ENCODE results near the gene MUC13.

MUC13 gene

DNA sequence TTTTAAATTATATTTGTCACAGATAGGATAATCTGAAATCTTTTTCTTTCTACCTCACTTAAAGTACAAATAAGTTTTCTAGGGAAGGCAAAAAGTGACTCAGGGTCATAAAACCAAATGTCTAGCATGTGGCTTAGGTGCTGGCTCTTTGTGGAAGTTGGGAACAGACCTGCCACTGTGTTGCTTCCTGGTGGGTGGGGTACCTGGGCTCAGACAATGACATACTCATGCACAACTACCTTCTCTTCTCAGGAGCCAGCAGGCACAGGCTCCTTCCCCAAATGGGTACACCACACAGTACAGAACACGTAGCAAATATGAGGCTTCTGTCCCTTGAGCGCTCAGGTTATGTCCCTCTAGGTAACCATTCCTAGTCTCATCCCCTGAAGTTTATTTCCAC is 40.1 kb upstream of the MUC13 start:
- Histone ChIP-seq H3K4me1 (no peaks in the 10 kb centered on the region), H3K27me3 (no peaks in the 10 kb centered on the region), H3K4me3 (ENCODE audit: low read depth, low read length) (no peak overlapping the region), H3K36me3 (0 out of 2 replicates have a peak, but pooled peaks cover 6% of the 10 kb centered on the region), H3K9me3 (no peaks in the 10 kb centered on the region)
- TF ChIP-seq, protein P1, sequence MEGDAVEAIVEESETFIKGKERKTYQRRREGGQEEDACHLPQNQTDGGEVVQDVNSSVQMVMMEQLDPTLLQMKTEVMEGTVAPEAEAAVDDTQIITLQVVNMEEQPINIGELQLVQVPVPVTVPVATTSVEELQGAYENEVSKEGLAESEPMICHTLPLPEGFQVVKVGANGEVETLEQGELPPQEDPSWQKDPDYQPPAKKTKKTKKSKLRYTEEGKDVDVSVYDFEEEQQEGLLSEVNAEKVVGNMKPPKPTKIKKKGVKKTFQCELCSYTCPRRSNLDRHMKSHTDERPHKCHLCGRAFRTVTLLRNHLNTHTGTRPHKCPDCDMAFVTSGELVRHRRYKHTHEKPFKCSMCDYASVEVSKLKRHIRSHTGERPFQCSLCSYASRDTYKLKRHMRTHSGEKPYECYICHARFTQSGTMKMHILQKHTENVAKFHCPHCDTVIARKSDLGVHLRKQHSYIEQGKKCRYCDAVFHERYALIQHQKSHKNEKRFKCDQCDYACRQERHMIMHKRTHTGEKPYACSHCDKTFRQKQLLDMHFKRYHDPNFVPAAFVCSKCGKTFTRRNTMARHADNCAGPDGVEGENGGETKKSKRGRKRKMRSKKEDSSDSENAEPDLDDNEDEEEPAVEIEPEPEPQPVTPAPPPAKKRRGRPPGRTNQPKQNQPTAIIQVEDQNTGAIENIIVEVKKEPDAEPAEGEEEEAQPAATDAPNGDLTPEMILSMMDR (IDR thresholded peaks at IDR 0.05; ENCODE audit: low read depth, low read length): no peak
- no peak for DNase-seq

DNA sequence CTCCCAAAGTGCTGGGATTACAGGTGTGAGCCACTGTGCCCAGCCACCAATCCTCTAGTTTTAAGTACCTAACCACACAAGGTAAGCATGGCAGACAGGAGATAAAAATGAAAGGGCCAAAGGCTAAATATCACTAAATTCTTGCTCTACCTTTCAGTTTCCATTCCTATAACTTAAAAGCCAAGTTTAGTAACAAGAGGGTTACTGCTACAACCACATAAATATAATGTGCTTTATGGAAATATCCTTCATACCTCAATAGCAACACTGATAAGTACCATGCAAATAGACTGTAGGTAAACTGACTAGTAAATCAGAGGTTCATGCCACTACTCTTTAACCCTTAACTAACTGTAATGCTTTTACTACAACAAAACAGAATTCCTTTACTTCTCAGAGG is 38.7 kb upstream of the MUC13 start:
- no peak for DNase-seq
- H3K36me3 ChIP-seq: 0 out of 2 replicates have a peak, but pooled peaks cover 6% of the 10 kb centered on the region
- H3K4me3 ChIP-seq (ENCODE audit: low read depth, low read length): no peak overlapping the region
- no peaks in the 10 kb centered on the region for H3K27me3 ChIP-seq
- H3K9me3 ChIP-seq: no peaks in the 10 kb centered on the region
- TF ChIP-seq, protein P1 (IDR thresholded peaks at IDR 0.05; ENCODE audit: low read depth, low read length): no peak
- no peaks in the 10 kb centered on the region for H3K4me1 ChIP-seq

- H3K4me1 ChIP-seq: no peaks in the 10 kb centered on the region
- no peaks in the 10 kb centered on the region for H3K9me3 ChIP-seq
- no peak overlapping the region for H3K4me3 ChIP-seq (ENCODE audit: low read depth, low read length)
- 0 out of 2 replicates have a peak, but pooled peaks cover 6% of the 10 kb centered on the region for H3K36me3 ChIP-seq
- TF ChIP-seq, protein P1 (IDR thresholded peaks at IDR 0.05; ENCODE audit: low read depth, low read length): no peak
- no peaks in the 10 kb centered on the region for H3K27me3 ChIP-seq
- no peak for DNase-seq
These were observed 37.9 kb upstream of the MUC13 start for GRCh38 chr3:124972457-124972856.

DNA sequence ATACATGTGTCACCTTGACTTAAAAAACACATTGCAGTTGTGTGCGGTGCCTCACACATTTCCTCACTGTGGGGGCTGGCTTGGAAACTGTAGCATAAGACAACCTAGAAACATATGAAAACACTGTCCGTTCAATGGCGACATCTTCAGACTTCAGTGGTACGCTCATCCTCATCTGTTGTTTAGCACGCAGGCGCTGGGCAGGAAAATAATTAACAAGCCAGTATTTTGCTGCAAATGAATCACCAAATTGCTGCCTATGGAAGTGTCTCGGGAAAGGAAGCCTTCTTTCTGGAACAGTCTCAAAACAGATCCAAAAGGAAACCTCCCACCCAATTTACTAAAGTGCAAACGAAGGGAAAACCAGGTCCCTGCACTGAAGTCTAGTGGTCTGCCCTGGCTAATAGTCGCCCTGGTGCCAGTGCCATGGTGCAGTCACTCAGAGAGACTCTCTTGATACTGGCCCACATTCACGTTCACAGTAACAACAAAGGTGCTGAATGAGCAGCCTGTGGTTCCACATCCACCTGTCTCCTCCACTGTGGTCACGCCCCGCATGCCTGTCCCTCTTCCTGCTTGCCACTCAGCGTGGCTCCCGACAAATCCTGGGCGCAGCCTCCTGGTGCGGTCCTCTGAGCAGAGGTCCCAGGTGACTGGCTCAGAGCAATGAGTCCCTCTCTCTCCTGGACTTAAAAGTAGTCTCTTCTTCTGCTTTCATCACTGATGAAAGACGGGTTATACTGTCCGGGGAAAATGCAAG is 35.6 kb upstream of the MUC13 start:
- Histone ChIP-seq H3K4me1 (no peaks in the 10 kb centered on the region; the same call in 1 of the 2 replicates), H3K27me3 (no peaks in the 10 kb centered on the region), H3K4me3 (ENCODE audit: low read depth, low read length) (no peak overlapping the region), H3K9me3 (no peaks in the 10 kb centered on the region), H3K36me3 (0 out of 2 replicates have a peak, but pooled peaks cover 6% of the 10 kb centered on the region)
- TF ChIP-seq, protein P1 (IDR thresholded peaks at IDR 0.05; ENCODE audit: low read depth, low read length): no peak
- DNase-seq: no peak

GRCh38 chr3:124969190-124969589 is 34.6 kb upstream of the MUC13 start:
- Histone ChIP-seq H3K4me3 (ENCODE audit: low read depth, low read length) (no peak overlapping the region), H3K4me1 (no peaks in the 10 kb centered on the region; the same call in 1 of the 2 replicates), H3K9me3 (no peaks in the 10 kb centered on the region), H3K36me3 (0 out of 2 replicates have a peak, but pooled peaks cover 6% of the 10 kb centered on the region), H3K27me3 (no peaks in the 10 kb centered on the region)
- no peak for DNase-seq
- TF ChIP-seq, protein P1 (IDR thresholded peaks at IDR 0.05; ENCODE audit: low read depth, low read length): no peak

DNA sequence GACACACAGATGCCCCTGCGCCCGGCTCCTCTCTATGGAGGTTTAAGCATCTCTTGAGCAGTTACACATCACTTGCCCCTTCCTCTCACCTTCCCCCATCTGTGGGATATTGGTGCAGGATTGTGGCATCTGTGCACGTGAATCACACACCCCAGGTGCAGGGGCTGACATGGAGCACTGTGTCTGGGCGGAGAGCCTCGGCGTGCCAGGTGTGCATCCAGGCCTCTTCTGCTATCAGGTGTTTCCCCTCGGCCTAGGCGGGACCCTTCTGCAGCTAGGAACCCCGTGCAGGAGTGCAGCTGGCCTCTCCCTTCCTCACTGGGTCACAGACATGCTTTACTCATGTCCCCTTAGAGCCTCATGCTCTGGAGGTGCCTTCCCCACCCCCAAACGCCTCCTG is 33.4 kb upstream of the MUC13 start:
- DNase-seq: no peak
- Histone ChIP-seq H3K4me1 (no peaks in the 10 kb centered on the region; the same call in 1 of the 2 replicates), H3K9me3 (no peaks in the 10 kb centered on the region), H3K27me3 (no peaks in the 10 kb centered on the region), H3K36me3 (0 out of 2 replicates have a peak, but pooled peaks cover 6% of the 10 kb centered on the region), H3K4me3 (ENCODE audit: low read depth, low read length) (no peak overlapping the region)
- TF ChIP-seq, protein P1 (IDR thresholded peaks at IDR 0.05; ENCODE audit: low read depth, low read length): no peak

Measured in BE2C (cell line).